SK-N-MC (cell line): ENCODE data around the gene CCT7.

ENCODE experiments used
- DNase-seq: peaks from one replicate; pipeline ENCODE4 v3.0.0-alpha.2; 2011; ENCODE audit warnings: low read depth, low spot score
- H3K27ac ChIP-seq: fragments of 200-600 bp; sonication (generic); 2 replicates; pipeline ENCODE4 v1.5.1; 2016; ENCODE audit warnings: mixed run types
- H3K36me3 ChIP-seq: fragments of 200-600 bp; sonication (generic); 2 replicates; pipeline ENCODE4 v1.6.1; 2017; ENCODE audit warnings: antibody characterized with exemption, low read length, mixed read lengths; ENCODE audit not compliant: insufficient read depth
- H3K4me3 ChIP-seq: fragments of 200-600 bp; sonication (generic); 2 replicates; pipeline ENCODE4 v1.5.1; 2016
- H3K9ac ChIP-seq: fragments of 200-600 bp; sonication (generic); 2 replicates; pipeline ENCODE4 v1.8.0; 2017; ENCODE audit warnings: mixed run types, mixed read lengths; ENCODE audit not compliant: insufficient read length
- H3K9me3 ChIP-seq: fragments of 200-600 bp; sonication (generic); 2 replicates; pipeline ENCODE4 v1.6.1; 2017; ENCODE audit warnings: low read depth, mild to moderate bottlenecking, antibody characterized with exemption, low read length, moderate library complexity, mixed read lengths
- EZH2 ChIP-seq: fragments of 200-600 bp; sonication (generic); IDR thresholded peaks from one replicate; pipeline ENCODE4 v1.6.1; 2017; ENCODE audit warnings: antibody characterized with exemption
- FOXP2 ChIP-seq: optimal IDR thresholded peaks from 2 replicates; pipeline ENCODE3; 2011; ENCODE audit warnings: mild to moderate bottlenecking, moderate library complexity; ENCODE audit not compliant: insufficient read depth; ENCODE audit errors: extremely low read length, control extremely low read depth
- POLR2AphosphoS5 ChIP-seq: IDR thresholded peaks from 2 replicates; pipeline ENCODE4 v1.6.1; 2012; ENCODE audit warnings: mild to moderate bottlenecking, low read depth, low read length, borderline replicate concordance

Gene CCT7

GRCh38 chr2:73295751-73296400 lies 61.8 kb downstream of the CCT7 start:
- Histone ChIP-seq H3K4me3 (no peak overlapping the region), H3K27ac (no peak overlapping the region), H3K9ac (no peak overlapping the region), H3K9me3 (no peaks in the 10 kb centered on the region), H3K36me3 (no peaks in the 10 kb centered on the region)
- no peak for DNase-seq
- TF ChIP-seq FOXP2 (no peak), EZH2 (no peak), POLR2AphosphoS5 (no peak)

GRCh38 chr2:73297151-73297559 lies 63.0 kb downstream of the CCT7 start:
- H3K36me3 ChIP-seq = no peaks in the 10 kb centered on the region
- H3K4me3 ChIP-seq = no peak overlapping the region
- H3K27ac ChIP-seq = no peak overlapping the region
- TF ChIP-seq POLR2AphosphoS5 (no peak), FOXP2 (no peak), EZH2 (no peak)
- DNase-seq = no peak
- H3K9ac ChIP-seq = no peak overlapping the region
- H3K9me3 ChIP-seq = no peaks in the 10 kb centered on the region

GRCh38 chr2:73297586-73297985 lies 63.5 kb downstream of the CCT7 start:
- Histone ChIP-seq H3K27ac (no peak overlapping the region), H3K9ac (no peak overlapping the region), H3K36me3 (no peaks in the 10 kb centered on the region), H3K4me3 (no peak overlapping the region), H3K9me3 (no peaks in the 10 kb centered on the region)
- no peak for DNase-seq
- TF ChIP-seq FOXP2 = no peak
- TF ChIP-seq EZH2 = no peak
- no peak for TF ChIP-seq POLR2AphosphoS5

- no peak for DNase-seq
- Histone ChIP-seq H3K9me3 (no peaks in the 10 kb centered on the region), H3K9ac (no peak overlapping the region), H3K4me3 (no peak overlapping the region), H3K27ac (no peak overlapping the region), H3K36me3 (no peaks in the 10 kb centered on the region)
- TF ChIP-seq FOXP2 = no peak
- no peak for TF ChIP-seq POLR2AphosphoS5
- no peak for TF ChIP-seq EZH2
Measured at GRCh38 chr2:73300926-73301325, 66.8 kb downstream of the CCT7 start.

- H3K9ac ChIP-seq = no peak overlapping the region
- H3K4me3 ChIP-seq = no peak overlapping the region
- no peak overlapping the region for H3K27ac ChIP-seq
- no peaks in the 10 kb centered on the region for H3K9me3 ChIP-seq
- no peaks in the 10 kb centered on the region for H3K36me3 ChIP-seq
- no peak for TF ChIP-seq FOXP2
- TF ChIP-seq POLR2AphosphoS5 = no peak
- TF ChIP-seq EZH2 = no peak
- DNase-seq = no peak
Measured at GRCh38 chr2:73301636-73302035, 67.5 kb downstream of the CCT7 start.
